K562 (cell line): ENCODE data around the gene PRDM1. TPM values are rescaled to one million over a fixed set of nuclear protein-coding genes. Genes with fewer than 3 reads are reported as not detected.

Experiments
- ATF1 ChIP-seq, 2 experiments: fragments of 450-650 bp in 1 of 2; IDR thresholded peaks; 2 replicates each; pipeline ENCODE4 v1.6.1; 2016; ENCODE audit warnings: missing compliant biosample characterization in 1 of 2, missing genetic modification characterization in 1 of 2
- CBX1 ChIP-seq: sonication (generic); IDR thresholded peaks from 2 replicates; pipeline ENCODE4 v1.6.1; 2016; ENCODE audit warnings: antibody characterized with exemption, low read depth, mild to moderate bottlenecking
- CBX5 ChIP-seq: IDR thresholded peaks from 2 replicates; pipeline ENCODE4 v1.6.1; 2014; ENCODE audit warnings: low read depth, borderline replicate concordance
- DPF2 ChIP-seq: fragments of 450-650 bp; IDR thresholded peaks from 2 replicates; pipeline ENCODE4 v1.6.1; 2016
- EWSR1 ChIP-seq: fragments of 450-650 bp; IDR thresholded peaks from 2 replicates; pipeline ENCODE4 v1.6.1; 2018; ENCODE audit warnings: borderline replicate concordance, mild to moderate bottlenecking, low read depth, moderate library complexity; ENCODE audit not compliant: partially characterized antibody
- KDM4B ChIP-seq, 2 experiments: fragments of 450-650 bp in 1 of 2; sonication (generic) in 1 of 2; IDR thresholded peaks; 2 replicates each; pipeline ENCODE4 v1.6.1; 2016 to 2017; ENCODE audit warnings: borderline replicate concordance in 2 of 2, antibody characterized with exemption in 1 of 2, low read depth in 1 of 2, mild to moderate bottlenecking in 1 of 2
- MAFK ChIP-seq: IDR thresholded peaks from 2 replicates; pipeline ENCODE4 v1.6.1; 2011; ENCODE audit warnings: low read length, improper control_type of control experiment
- NFATC3 ChIP-seq: fragments of 450-650 bp; IDR thresholded peaks from 2 replicates; pipeline ENCODE4 v1.6.1; 2017; ENCODE audit warnings: mild to moderate bottlenecking
- RAD21 ChIP-seq, 2 experiments: fragments of 250-450 bp in 1 of 2; fragments of 450-650 bp in 1 of 2; sonication (Bioruptor Pico) in 1 of 2; formaldehyde crosslinking in 1 of 2; IDR thresholded peaks in 1 of 2; conservative IDR thresholded peaks in 1 of 2; 2 replicates each; pipeline versions ENCODE4 v1.4.0 to v1.8.0; 2020 to 2022; ENCODE audit warnings: mild to moderate bottlenecking in 2 of 2, moderate library complexity in 1 of 2
- SMARCB1 ChIP-seq: IDR thresholded peaks from 2 replicates; pipeline ENCODE4 v1.6.1; 2011; ENCODE audit warnings: improper control_type of control experiment, low read depth; ENCODE audit not compliant: insufficient read length
- polyA plus RNA-seq, 8 experiments: library from polyadenylated mRNA; depleted of rRNA in 4 of 8; stranded (reverse) in 5 of 8; unstranded in 3 of 8; fragments of >200 nt; fragmentation: Nextera tagmentation in 2 of 8; fragmentation: Illumina TruSeq in 1 of 8; extraction: Ambion mirVana in 2 of 8; extraction: Trizol in 1 of 8; gene quantifications; 2 replicates each; pipeline versions ENCODE4 v1.2.1 to v1.2.3, GENCODE V29; 2011 to 2014; ENCODE audit warnings: inconsistent platforms in 1 of 8, missing spikeins in 1 of 8
- total RNA-seq, 7 experiments: library from RNA; depleted of rRNA in 6 of 7; stranded (reverse); fragments of >200 nt in 6 of 7; fragmentation: Illumina TruSeq in 2 of 7; extraction: Trizol in 2 of 7; gene quantifications; 2 replicates each; pipeline versions ENCODE4 v1.2.1 to v1.2.3, GENCODE V29; 2011 to 2021; ENCODE audit warnings: low replicate concordance in 1 of 7
- TF ChIP-seq, protein P1 (sequence below): fragments of 450-650 bp; IDR thresholded peaks from one replicate; pipeline ENCODE4 v1.6.1; 2018; ENCODE audit warnings: mild to moderate bottlenecking, moderate library complexity; ENCODE audit not compliant: partially characterized antibody
- TF ChIP-seq, protein P2 (sequence below), 2 experiments: IDR thresholded peaks; 2 replicates each; pipeline ENCODE4 v1.6.1; 2012; ENCODE audit warnings: improper control_type of control experiment in 2 of 2, low read depth in 2 of 2, low read length in 2 of 2, borderline replicate concordance in 1 of 2
- TF ChIP-seq, protein P3 (sequence below), 2 experiments: fragments of 450-650 bp; conservative IDR thresholded peaks; 2 replicates each; pipeline ENCODE4 v1.6.1; 2017; ENCODE audit warnings: mild to moderate bottlenecking in 2 of 2, moderate library complexity in 2 of 2
- TF ChIP-seq, protein P4 (sequence below), 2 experiments: fragments of 450-650 bp in 1 of 2; sonication (generic) in 1 of 2; formaldehyde crosslinking; conservative IDR thresholded peaks; 2 replicates each; pipeline versions ENCODE4 v1.4.0 to v1.8.1; 2020 to 2022; ENCODE audit warnings: mild to moderate bottlenecking in 1 of 2, missing genetic modification reagents in 1 of 2
- TF ChIP-seq, protein P5 (sequence below): sonication (generic); formaldehyde crosslinking; IDR thresholded peaks from 2 replicates; pipeline ENCODE4 v1.4.0; 2020; ENCODE audit warnings: mild to moderate bottlenecking, missing genetic modification reagents

The PRDM1 gene
- total and polyA plus RNA-seq, 9 of the 15 experiments (the other 6 are each of a cell fraction or from before 2014, with no cell fraction given) = 0.09 to 0.89 (median 0.27) TPM

DNA sequence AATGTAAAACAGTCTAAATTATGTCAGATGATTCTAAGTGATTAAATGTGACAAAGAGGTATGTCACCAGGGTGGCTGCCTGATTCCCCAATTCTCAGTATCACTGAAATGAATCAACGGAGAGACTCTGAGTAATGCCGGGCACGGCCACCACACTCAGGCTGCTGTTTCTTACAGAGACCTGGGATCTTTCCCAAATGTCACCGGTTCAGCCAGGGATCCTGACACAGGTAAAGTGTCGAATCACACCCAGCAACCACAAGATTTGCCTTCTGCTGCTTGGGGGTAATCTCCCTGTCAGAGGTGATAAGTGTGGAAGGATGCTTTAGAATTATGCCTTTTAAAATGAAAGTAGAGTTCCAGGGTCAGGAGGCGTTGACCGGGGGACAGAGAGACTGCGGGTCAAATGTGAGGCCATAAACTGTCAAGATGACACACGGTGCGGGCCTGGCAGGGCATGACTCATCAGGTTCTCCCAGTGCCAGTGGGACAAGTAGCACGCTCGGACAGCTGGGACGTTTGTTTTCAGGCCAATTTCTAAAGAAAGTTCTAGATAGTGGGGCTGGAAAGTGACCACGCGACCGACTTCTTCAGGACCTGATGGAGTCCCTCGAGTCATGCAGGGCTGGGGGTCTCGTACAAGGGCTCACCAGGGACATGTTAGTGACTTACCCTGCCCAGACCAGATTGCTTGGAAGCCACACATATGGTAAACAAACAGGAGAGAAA lies 48.9 kb downstream of the PRDM1 start (continued):
- TF ChIP-seq KDM4B (IDR thresholded peaks at IDR 0.05; ENCODE audit: borderline replicate concordance in 2 of 2, low read depth in 1 of 2) = no peak
- TF ChIP-seq DPF2 = peak; percentile 88
- no peak for TF ChIP-seq CBX1
- TF ChIP-seq MAFK = peak; percentile 70
- TF ChIP-seq, protein P1, sequence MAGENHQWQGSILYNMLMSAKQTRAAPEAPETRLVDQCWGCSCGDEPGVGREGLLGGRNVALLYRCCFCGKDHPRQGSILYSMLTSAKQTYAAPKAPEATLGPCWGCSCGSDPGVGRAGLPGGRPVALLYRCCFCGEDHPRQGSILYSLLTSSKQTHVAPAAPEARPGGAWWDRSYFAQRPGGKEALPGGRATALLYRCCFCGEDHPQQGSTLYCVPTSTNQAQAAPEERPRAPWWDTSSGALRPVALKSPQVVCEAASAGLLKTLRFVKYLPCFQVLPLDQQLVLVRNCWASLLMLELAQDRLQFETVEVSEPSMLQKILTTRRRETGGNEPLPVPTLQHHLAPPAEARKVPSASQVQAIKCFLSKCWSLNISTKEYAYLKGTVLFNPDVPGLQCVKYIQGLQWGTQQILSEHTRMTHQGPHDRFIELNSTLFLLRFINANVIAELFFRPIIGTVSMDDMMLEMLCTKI = no peak
- TF ChIP-seq, protein P2, sequence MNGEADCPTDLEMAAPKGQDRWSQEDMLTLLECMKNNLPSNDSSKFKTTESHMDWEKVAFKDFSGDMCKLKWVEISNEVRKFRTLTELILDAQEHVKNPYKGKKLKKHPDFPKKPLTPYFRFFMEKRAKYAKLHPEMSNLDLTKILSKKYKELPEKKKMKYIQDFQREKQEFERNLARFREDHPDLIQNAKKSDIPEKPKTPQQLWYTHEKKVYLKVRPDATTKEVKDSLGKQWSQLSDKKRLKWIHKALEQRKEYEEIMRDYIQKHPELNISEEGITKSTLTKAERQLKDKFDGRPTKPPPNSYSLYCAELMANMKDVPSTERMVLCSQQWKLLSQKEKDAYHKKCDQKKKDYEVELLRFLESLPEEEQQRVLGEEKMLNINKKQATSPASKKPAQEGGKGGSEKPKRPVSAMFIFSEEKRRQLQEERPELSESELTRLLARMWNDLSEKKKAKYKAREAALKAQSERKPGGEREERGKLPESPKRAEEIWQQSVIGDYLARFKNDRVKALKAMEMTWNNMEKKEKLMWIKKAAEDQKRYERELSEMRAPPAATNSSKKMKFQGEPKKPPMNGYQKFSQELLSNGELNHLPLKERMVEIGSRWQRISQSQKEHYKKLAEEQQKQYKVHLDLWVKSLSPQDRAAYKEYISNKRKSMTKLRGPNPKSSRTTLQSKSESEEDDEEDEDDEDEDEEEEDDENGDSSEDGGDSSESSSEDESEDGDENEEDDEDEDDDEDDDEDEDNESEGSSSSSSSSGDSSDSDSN (IDR thresholded peaks at IDR 0.05; ENCODE audit: borderline replicate concordance in 1 of 2, low read depth in 2 of 2, low read length in 2 of 2) = no peak
- no peak for TF ChIP-seq NFATC3
- TF ChIP-seq ATF1 (CRISPR knock-in tag; IDR thresholded peaks at IDR 0.05) = no peak
- peak; percentile 43; the same call in 1 of the 2 replicates for TF ChIP-seq ATF1 (tag; IDR thresholded peaks at IDR 0.05)
- TF ChIP-seq CBX5 = no peak
- TF ChIP-seq SMARCB1 = no peak
- TF ChIP-seq RAD21 (CRISPR knock-in tag; conservative IDR thresholded peaks at IDR 0.05 in 1 of 2, IDR thresholded peaks at IDR 0.05 in 1 of 2) = no peak
- TF ChIP-seq, protein P3, sequence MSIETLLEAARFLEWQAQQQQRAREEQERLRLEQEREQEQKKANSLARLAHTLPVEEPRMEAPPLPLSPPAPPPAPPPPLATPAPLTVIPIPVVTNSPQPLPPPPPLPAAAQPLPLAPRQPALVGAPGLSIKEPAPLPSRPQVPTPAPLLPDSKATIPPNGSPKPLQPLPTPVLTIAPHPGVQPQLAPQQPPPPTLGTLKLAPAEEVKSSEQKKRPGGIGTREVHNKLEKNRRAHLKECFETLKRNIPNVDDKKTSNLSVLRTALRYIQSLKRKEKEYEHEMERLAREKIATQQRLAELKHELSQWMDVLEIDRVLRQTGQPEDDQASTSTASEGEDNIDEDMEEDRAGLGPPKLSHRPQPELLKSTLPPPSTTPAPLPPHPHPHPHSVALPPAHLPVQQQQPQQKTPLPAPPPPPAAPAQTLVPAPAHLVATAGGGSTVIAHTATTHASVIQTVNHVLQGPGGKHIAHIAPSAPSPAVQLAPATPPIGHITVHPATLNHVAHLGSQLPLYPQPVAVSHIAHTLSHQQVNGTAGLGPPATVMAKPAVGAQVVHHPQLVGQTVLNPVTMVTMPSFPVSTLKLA (conservative IDR thresholded peaks at IDR 0.05) = peak in 1 of 2 experiments; percentile 65; a peak in 2 of 4 replicates
- TF ChIP-seq, protein P4, sequence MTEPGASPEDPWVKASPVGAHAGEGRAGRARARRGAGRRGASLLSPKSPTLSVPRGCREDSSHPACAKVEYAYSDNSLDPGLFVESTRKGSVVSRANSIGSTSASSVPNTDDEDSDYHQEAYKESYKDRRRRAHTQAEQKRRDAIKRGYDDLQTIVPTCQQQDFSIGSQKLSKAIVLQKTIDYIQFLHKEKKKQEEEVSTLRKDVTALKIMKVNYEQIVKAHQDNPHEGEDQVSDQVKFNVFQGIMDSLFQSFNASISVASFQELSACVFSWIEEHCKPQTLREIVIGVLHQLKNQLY (CRISPR knock-in tag; conservative IDR thresholded peaks at IDR 0.05) = no peak
- no peak for TF ChIP-seq EWSR1
- TF ChIP-seq, protein P5, sequence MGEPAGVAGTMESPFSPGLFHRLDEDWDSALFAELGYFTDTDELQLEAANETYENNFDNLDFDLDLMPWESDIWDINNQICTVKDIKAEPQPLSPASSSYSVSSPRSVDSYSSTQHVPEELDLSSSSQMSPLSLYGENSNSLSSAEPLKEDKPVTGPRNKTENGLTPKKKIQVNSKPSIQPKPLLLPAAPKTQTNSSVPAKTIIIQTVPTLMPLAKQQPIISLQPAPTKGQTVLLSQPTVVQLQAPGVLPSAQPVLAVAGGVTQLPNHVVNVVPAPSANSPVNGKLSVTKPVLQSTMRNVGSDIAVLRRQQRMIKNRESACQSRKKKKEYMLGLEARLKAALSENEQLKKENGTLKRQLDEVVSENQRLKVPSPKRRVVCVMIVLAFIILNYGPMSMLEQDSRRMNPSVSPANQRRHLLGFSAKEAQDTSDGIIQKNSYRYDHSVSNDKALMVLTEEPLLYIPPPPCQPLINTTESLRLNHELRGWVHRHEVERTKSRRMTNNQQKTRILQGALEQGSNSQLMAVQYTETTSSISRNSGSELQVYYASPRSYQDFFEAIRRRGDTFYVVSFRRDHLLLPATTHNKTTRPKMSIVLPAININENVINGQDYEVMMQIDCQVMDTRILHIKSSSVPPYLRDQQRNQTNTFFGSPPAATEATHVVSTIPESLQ (CRISPR knock-in tag) = no peak
